Prostate gland (tissue), 2 donors: ENCODE results near the gene GHRH. TPM values are rescaled to one million over a fixed set of nuclear protein-coding genes. Genes with fewer than 3 reads are reported as not detected.

ENCODE experiments used
- DNase-seq: peaks from one replicate; pipeline ENCODE4 v3.0.0-alpha.2; 2019; ENCODE audit warnings: low spot score
- H3K27ac ChIP-seq, 2 donors: fragments of 200-600 bp; sonication (generic); 2 replicates each; pipeline ENCODE4 v1.5.1; 2017 to 2019
- H3K27me3 ChIP-seq: fragments of 200-600 bp; sonication (generic); replicated peaks from 2 replicates; pipeline ENCODE4 v1.5.1; 2019; ENCODE audit not compliant: insufficient read depth
- H3K36me3 ChIP-seq, 2 donors: fragments of 200-600 bp; sonication (generic); 1 replicate in 1 of 2; 2 replicates in 1 of 2; pipeline versions ENCODE4 v1.5.1 to v1.8.1; 2017 to 2019
- H3K4me1 ChIP-seq: fragments of 200-600 bp; sonication (generic); replicated peaks from 2 replicates; pipeline ENCODE4 v1.5.1; 2019
- H3K4me3 ChIP-seq, 2 donors: fragments of 200-600 bp; sonication (generic); 2 replicates each; pipeline ENCODE4 v1.5.1; 2017 to 2019
- H3K9me3 ChIP-seq: fragments of 200-600 bp; sonication (generic); 2 replicates; pipeline ENCODE4 v1.5.1; 2017
- POLR2A ChIP-seq: fragments of 450-650 bp; IDR thresholded peaks from one replicate; pipeline ENCODE4 v1.6.1; 2016; ENCODE audit warnings: antibody characterized with exemption, mild to moderate bottlenecking
- POLR2AphosphoS5 ChIP-seq: sonication (generic); formaldehyde crosslinking; IDR thresholded peaks from one replicate; pipeline ENCODE4 v1.6.1; 2017; ENCODE audit warnings: antibody characterized with exemption
- WGBS: methylation state at CpG from one replicate; pipeline ENCODE4 v1.1.5; 2018; 5-methylcytosine and 5-hydroxymethylcytosine counted together
- intact Hi-C: fragments of 100-400 bp; cut with DNase I; formaldehyde crosslinking; loops from one replicate; pipeline ENCODE4 v1.14.2; 2022
- total RNA-seq, 2 donors: library from RNA; depleted of rRNA; stranded (reverse); fragments of >200 nt; gene quantifications; one replicate each; pipeline ENCODE4 v1.1.0, GENCODE V29; 2016
- TF ChIP-seq, protein P1 (sequence below), 4 experiments: fragments of 200-600 bp in 2 of 4; fragments of 450-650 bp in 2 of 4; sonication (generic) in 2 of 4; IDR thresholded peaks; 1 replicate in 3 of 4; 2 replicates in 1 of 4; pipeline ENCODE4 v1.5.1; 2016 to 2019; ENCODE audit warnings: antibody characterized with exemption in 4 of 4, mild to moderate bottlenecking in 2 of 4, moderate library complexity in 2 of 4

The GHRH gene
- total RNA-seq, 2 donors from 2014 or later: not detected

DNA sequence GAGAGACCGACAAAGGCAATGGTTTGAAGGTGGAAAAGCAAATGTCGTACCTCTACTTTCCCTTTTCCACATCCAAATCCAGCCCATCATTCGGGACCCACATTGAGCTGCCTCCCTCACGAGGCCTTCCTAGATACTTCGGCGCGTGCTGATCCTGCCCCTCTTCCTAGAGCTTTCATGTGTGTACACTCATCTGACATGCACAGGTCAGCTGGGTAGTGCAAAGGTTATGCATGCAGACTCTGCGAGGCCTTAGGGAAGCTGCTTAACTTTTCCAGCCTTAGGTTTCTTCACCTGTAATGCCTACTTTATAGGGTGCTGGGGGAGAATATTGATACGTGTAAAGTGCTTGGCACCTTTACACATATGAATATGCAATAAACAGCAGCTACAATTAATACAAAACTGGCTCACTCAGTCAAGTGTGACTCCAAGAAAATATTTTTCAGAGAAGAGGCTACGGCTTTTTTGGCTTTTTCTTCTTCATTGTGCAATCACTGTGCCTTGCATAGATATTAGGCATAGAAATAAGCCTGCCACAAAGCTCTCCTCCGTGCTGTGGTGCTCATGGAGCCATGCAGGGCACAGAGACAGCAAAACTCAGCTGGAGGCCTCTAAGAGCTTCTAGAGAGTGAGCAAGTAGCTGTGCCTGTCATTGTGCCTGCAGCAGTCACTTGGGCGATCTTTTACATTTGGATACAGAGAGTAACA is 24.2 kb upstream of the GHRH start:
- Histone ChIP-seq H3K27me3 (no peaks in the 10 kb centered on the region), H3K36me3 (no peaks in the 10 kb centered on the region), H3K9me3 (no peaks in the 10 kb centered on the region), H3K27ac (no peak overlapping the region), H3K4me1 (no peaks in the 10 kb centered on the region), H3K4me3 (no peak overlapping the region)
- DNase-seq: no peak
- intact Hi-C loops: no loop called here
- no peak for TF ChIP-seq POLR2AphosphoS5
- no peak for TF ChIP-seq POLR2A
- TF ChIP-seq, protein P1, sequence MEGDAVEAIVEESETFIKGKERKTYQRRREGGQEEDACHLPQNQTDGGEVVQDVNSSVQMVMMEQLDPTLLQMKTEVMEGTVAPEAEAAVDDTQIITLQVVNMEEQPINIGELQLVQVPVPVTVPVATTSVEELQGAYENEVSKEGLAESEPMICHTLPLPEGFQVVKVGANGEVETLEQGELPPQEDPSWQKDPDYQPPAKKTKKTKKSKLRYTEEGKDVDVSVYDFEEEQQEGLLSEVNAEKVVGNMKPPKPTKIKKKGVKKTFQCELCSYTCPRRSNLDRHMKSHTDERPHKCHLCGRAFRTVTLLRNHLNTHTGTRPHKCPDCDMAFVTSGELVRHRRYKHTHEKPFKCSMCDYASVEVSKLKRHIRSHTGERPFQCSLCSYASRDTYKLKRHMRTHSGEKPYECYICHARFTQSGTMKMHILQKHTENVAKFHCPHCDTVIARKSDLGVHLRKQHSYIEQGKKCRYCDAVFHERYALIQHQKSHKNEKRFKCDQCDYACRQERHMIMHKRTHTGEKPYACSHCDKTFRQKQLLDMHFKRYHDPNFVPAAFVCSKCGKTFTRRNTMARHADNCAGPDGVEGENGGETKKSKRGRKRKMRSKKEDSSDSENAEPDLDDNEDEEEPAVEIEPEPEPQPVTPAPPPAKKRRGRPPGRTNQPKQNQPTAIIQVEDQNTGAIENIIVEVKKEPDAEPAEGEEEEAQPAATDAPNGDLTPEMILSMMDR (IDR thresholded peaks at IDR 0.05): no peak
- 84% methylated on average over 12 of the region's 12 CpGs for WGBS

DNA sequence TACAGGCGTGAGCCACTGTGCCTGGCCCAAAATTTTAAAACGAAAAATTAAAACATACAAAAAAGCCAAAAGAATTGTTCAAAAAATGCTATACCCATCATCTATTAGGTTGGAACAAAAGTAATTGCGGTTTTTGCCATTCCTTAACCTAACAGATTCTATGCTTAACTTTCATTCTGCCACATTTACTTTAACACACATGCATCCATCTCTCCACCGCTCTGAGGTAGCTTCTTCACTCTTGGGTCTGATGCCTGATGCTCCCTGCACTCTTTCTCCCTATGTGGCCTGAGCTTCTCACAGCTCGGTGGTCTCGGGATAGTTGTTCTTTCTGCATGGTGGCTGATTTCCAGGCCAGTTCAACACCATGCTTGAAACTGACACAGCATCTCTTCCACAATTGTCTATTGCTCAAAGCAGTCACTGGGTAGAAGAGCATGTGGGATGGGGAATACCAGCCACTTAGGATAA is 23.1 kb upstream of the GHRH start:
- DNase-seq: no peak
- no peaks in the 10 kb centered on the region for H3K4me1 ChIP-seq
- no peak overlapping the region for H3K27ac ChIP-seq
- WGBS: 94% methylated on average over 6 of the region's 6 CpGs
- H3K9me3 ChIP-seq: no peaks in the 10 kb centered on the region
- TF ChIP-seq POLR2A: no peak
- no peak for TF ChIP-seq POLR2AphosphoS5
- TF ChIP-seq, protein P1 (IDR thresholded peaks at IDR 0.05): no peak
- H3K4me3 ChIP-seq: no peak overlapping the region
- intact Hi-C loops: loop anchor here (5.0 kb wide), 1 partner anchor 243 kb away; the partner anchor contains the start of gene BLCAP
- H3K36me3 ChIP-seq: no peaks in the 10 kb centered on the region
- H3K27me3 ChIP-seq: no peaks in the 10 kb centered on the region

DNA sequence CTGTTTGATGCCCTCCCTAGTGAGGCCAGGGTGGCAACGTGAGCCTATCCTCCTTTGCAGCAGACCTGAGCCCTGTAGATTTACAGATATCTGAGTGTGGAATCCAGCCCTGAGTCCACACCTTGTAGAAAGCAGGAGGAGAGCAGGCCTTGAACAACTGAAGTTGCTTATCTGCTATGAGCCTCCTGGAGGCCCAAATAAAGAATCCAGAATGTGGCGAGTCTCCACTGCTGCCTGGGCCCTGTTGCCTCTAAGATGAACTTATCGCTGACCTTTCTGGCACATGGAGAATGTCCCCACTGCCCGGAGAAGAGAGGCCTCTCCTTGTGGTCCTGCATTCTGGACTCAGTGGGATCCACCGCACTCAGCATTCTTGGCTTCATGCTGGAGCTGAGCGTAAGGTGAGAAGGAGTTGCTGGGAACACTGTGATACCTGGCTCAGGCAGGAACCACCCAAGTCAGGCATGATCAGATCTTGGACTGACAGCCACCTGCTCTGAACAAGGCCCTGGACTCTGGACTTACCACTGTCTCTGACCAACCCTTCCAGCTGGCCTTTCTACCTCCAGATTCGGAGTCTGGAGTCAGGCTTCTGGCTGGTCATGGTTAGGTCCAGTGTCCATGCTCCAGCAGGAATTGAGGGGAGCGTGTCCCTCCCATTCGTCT is 22.0 kb upstream of the GHRH start:
- no peak overlapping the region for H3K27ac ChIP-seq
- DNase-seq: no peak
- intact Hi-C loops: loop anchor here (2.0 to 5.0 kb wide), 2 partner anchors 101 to 244 kb away; partner anchors contain the start of gene BLCAP

DNA sequence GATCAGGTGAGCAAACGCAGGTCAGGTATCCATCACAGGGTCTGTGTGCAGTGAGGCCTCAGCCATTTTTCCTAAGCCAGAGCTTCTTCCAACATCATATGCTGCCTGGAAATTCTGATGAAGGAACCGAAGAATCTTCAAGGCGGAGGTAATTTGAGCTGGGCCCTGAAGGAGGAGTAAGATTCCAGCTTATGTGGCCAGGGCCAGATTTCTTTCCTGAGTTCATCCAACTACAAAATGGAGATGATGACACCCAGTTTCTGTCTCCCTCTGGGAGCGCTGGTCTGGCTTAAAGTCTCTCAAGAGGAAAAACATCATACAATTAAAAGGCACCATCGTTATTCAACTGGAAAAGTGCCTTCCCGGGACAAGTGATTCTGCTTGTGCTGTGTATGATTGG is 20.9 kb upstream of the GHRH start:
- Histone ChIP-seq H3K27ac (no peak overlapping the region), H3K4me1 (no peaks in the 10 kb centered on the region), H3K36me3 (no peaks in the 10 kb centered on the region), H3K4me3 (no peak overlapping the region), H3K9me3 (no peaks in the 10 kb centered on the region), H3K27me3 (no peaks in the 10 kb centered on the region)
- TF ChIP-seq POLR2A (no peak), POLR2AphosphoS5 (peak; percentile 52)
- TF ChIP-seq, protein P1 (IDR thresholded peaks at IDR 0.05): peak in 2 of 4 experiments; percentile 55 to 57
- intact Hi-C loops: loop anchor here (2.0 to 5.0 kb wide), 2 partner anchors 102 to 245 kb away; partner anchors contain the start of gene BLCAP
- no peak for DNase-seq
- 54% methylated on average over 6 of the region's 6 CpGs for WGBS

More for the DNA sequence above, 22.0 kb upstream of the GHRH start:
- H3K4me1 ChIP-seq: no peaks in the 10 kb centered on the region
- H3K36me3 ChIP-seq: no peaks in the 10 kb centered on the region
- no peak overlapping the region for H3K4me3 ChIP-seq
- WGBS: 88% methylated on average over 9 of the region's 9 CpGs
- H3K9me3 ChIP-seq: no peaks in the 10 kb centered on the region
- no peaks in the 10 kb centered on the region for H3K27me3 ChIP-seq
- TF ChIP-seq, protein P1 (IDR thresholded peaks at IDR 0.05): no peak
- TF ChIP-seq POLR2AphosphoS5 (no peak), POLR2A (no peak)
